ENCODE measurements around the gene TMPRSS4.

The TMPRSS4 gene

DNA sequence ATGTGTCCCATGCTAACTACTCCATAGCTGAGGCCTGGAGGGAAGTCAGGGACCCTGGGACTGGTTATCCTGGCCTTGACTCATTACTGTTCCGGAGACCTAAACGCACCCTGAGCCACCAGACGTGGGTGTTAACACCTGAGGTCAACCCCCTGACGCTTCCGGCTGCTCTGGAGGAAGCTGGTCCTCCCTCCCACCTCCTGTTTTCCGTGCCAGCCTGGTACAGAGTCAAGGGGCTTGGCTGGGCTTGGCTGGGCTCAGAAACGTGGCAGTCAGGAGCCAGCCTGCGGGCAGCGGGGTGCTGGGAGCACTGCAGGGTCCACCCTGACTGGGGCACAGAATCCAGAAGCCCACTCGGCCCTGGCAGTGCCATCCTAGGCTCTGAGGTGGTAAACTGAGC is 2.6 kb downstream of the TMPRSS4 start:
- DNase-seq (ENCODE audit: low spot score), result no peak

DNA sequence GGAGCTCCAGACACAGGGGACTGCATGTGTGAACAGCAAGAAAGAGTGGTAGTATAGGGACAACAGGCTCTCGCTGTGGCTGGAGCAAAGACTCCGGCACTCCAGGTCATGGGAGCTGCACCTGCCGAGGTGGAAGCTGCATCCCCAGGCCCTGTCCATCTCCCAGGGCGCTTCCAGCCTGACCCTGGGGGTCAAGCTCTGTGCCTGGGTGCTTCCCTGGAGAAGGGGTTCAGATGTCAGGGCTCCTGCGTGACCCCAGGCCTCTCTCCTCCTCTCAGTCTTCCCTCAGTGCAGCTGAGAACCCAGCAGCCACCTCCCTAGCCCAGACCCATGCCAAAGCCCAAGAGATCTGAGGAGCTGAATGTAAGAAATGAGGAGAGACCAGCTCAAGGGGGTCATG is 3.4 kb downstream of the TMPRSS4 start:
- DNase-seq (ENCODE audit: low spot score), result no peak

DNA sequence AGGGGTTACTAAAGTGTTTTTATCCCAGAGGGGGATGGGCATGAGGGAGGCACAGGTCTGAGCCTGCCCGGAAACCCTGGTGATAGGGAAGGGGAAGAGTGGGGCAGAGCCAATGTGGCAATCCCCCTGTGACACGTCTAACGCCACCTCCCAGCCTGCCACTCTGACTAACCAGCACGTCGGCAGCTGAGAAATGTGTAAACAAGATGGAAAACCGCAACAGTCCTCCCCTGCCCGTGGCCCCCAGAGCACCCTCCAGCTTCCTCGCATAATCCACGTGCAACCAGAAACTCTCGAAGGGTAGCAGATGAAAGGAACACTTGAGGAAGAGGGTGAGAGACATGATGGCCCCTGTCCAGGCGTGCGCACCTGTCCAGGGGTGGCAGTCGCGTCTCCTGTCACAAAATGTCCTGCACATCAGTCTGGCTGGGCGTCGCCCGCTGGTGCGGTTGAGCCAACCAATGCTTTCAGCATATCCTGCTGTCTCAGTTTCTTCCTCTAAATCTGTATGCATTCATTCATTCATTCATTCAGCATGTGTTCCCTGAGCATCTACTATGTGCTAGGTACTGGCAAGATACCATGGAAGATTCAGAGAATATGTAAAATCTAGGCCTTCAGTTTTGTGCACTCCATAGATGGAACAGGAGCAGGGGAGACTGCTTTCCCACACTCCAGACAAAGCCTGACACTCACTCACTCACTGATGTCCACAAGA is 4.5 kb downstream of the TMPRSS4 start:
- no peak for DNase-seq (ENCODE audit: low spot score)

DNA sequence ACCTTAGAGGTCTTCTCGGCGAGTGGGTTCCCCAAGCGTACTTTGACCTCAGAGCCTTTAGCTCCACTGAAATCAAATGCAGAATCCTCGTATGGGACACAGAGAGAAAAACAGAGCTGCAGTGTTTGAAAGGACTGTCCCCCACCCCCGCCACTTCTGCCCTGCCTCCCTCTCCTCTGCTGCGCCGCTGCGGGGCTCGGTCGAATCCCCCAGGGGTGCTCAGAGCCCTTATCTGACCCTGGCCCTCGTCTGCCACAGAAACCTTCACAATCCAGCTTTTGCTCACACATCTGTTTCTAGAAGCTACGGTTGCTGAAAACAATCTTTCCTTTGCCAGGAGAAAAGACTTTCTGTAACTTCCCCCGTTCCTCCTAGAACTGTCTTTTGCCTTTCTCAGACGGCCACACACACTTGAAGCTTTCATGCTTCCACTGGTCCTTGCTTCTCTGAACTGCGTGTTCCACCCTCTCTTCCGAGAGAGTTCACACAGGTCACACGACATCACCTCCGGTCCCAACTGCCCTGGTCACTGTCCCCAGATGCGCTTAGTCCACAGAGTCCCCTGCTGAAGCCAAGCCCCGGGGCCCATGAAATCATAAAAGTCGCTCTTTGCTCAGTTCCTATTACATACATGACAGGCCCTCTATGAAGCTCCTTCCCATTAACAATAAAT is 6.1 kb downstream of the TMPRSS4 start:
- no peak for DNase-seq (ENCODE audit: low spot score)

DNA sequence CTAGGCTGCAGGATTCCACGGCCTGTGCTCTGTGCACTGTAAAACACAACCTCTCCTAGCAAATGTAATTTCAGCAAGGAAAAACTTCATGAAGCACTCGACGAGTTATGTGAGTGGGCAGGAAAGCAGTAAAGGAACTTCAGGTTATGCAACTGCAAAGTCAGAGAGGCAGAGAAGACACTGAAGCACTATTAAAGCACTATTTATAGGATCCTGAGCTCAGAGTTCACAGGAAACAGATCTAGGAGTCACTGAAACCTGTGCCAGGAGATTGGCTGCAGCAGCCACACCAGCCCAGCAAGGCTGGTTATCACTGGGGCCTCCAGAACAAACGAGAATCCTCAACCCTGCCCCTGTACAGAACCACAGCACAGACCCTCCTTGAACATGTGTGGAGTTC is 7.4 kb downstream of the TMPRSS4 start:
- no peak for DNase-seq (ENCODE audit: low spot score)

DNA sequence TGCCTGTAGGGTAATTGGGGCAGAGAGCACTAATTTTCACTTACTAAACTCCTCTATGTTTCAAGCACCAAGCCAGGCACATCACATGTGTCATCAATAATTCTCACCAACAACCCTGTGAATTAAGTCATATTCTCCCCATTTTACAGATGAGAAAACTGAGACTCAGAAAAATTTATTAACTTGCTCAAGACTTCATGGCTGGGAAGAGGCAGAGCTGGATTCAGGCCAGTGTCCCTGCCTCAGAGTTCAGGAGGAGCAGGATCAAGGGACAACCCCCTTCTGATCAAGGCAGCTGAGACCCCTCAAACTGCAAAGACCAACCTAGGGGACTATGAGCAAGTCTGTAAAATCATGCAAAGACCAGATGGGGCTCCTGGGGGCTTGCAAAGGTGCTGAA is 7.8 kb downstream of the TMPRSS4 start:
- DNase-seq (ENCODE audit: low spot score), result no peak

DNA sequence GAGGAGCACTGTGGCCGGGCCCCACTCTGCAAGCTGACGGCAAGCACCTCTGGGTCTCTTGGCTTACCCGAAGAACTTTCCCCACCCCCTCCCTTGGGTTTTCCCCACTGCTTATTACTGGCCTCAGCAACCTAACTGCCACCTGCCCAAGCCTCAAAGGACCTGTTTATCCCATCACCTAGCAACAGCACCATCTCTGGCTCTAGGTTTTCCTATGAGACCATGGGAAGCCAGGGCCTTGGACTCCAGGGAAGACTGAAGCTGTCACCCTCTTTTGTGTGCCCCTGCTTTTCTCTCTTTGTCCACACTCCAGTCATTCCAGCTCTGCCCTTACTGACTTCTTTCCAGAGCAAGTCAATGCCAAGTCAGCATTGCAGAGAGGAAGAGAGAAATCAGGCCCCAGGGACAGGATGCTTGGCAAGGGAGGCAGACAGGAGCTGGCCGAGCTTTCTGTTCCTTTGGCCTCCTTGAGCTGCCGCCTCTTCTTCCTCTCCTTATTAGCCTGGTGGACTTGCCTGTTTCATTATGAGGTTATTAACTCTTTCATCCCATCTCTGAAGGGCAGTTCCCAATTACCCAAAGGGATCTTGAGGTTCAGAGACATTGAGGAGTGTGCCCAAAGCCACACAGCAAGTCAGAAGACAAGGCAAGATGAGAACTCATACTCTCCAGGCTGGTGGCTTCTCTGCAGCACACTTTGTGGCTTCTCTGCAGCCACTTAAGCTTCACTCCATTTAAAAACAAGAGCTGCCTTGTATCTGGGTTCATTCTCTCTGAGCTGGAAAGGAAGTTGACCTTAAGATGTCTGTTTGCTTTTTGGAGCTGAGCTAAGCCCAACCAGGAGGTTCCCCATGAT is 10.3 kb downstream of the TMPRSS4 start, which contains the start of gene SMIM35:
Gene SMIM35 (minus strand): TSS at position 51 of the 856 bp plus-strand sequence. CDS start 206 bp downstream, outside the sequence.
- DNase-seq (ENCODE audit: low spot score), result no peak

DNA sequence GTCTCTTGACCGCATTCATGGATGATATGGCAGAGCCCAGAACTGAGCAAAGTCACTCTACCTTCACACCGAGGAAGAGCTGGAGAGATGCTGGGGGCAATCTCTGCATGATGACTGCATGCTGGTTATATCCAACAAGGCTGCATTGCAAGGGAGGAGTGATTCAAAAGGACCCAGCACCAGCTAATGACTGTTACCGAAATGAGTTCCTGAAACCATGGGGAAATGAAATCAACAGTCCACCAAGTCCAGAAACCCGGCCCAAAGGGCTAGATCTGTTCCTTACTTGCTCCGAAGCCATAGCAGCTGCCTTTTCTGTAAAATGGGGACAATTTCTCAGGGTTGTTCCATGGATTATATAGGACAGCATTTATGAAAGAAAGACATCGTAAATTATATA is 11.1 kb downstream of the TMPRSS4 start:
- no peak for DNase-seq (ENCODE audit: low spot score)

DNA sequence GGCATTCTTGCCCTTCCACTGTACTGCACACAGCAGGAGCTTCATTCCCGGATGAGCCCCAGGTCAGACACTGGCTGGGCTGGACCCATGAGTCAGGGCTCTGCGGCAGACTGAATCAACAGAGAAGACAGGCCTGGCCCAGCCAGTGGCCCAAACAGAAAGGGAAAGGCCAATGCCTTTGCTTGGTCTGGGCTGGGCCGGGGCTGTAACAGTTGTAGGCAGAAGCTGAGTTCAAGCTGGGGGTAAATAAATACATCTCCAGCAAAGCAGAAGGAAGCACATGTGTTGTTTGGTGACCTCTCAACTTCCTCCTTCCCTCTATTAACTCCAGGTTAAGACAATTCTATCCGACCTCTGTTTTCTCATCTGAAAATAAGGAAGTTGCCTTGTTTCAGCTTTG is 11.7 kb downstream of the TMPRSS4 start:
- no peak for DNase-seq (ENCODE audit: low spot score)

DNA sequence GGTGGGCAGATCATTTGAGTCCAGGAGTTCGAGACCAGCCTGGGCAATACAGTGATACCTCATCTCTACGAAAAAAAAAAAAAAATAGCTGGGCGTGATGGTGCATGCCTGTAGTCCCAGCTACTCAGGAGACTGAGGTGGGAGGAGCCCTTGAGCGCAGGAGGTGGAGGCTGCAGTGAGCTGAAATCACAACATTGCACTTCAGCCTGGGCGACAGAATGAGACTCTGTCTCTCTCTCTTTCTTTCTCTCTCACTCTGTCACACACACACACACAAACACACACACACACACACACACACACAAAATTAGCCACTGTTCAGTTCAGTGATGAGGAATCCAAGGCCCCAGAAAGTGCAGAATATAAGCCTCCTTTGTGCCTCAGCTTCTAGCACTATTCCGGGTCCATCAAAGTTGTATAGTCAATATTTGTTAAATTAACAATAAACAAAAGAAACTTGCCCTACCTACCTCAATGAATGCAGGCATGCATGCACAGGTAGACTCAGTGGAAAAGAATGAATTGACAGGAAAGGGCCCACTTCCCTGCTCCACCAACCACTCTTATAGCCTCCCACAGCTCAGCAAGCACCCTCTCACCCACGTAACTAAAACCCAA is 13.8 kb downstream of the TMPRSS4 start:
- DNase-seq (ENCODE audit: low spot score), result no peak

DNA sequence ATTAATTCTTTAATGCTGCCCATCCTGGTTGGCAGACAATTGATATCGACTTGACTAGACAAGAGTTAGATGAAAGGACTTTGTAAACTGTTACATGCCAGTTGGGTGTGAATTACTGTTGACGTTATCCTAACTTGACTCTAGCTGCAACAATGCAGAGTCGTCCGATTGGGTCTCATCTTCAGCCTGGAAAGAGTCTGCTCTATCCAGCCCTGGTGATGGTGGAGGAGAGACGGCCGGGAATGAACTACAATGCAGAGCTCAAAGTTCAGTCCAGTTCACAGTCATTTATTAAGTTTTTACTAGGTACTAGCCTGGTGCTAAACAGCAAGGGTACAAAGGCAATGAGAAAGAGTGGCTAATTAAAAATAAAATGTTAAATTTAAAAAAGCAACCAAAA is 14.8 kb downstream of the TMPRSS4 start:
- DNase-seq (ENCODE audit: low spot score), result no peak

DNA sequence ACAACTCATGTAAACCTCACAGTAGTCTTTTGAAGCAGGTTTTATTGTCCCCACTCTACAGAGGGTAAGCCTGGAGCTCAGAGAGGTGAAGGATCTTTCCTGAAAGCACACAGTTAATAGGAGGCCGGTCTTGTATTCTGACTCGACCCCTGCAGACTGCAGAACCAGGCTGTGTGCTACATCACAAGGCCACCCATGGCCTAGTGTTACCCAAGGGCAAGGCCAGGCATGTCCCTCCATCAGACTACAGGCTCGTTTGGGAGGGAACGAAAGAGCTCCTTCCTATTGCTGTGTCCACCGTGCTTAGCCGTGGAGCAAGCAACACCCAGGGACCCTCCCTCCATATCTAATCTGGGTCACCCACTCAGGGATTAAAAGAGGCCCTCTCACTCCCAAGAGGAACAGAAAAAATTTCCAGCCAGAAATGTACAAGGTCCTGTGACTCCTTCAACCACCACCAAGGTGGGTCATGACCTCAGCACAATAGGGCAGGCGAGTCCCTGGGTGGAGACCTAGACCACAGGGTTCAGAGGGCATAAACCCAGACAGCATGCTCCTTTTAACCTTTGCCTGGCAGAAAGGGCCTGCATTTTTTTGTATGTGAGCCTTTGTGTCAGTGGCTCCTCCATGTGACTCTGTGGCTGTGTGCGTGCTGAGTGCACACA is 16.2 kb downstream of the TMPRSS4 start:
- DNase-seq (ENCODE audit: low spot score), result no peak

DNA sequence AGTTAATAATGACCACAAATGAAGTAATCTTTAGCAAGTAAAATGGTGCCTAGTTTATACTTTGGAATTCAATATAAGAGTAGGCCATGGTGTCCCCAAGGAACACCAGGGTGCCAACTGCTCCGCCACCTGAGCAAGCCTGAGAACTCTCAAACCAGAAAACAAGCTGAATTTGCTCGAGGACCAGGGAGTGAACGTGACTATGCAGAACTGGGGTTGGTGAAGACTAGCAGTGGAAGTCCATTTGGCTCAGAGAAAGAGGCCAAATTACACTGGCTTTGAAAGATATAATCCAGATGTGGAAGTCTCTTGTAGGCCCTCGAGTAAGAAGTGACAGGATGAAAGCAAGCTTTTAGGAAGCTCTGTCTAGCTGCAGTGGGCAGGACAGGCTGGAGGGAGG is 18.6 kb downstream of the TMPRSS4 start:
- no peak for DNase-seq (ENCODE audit: low spot score)

DNA sequence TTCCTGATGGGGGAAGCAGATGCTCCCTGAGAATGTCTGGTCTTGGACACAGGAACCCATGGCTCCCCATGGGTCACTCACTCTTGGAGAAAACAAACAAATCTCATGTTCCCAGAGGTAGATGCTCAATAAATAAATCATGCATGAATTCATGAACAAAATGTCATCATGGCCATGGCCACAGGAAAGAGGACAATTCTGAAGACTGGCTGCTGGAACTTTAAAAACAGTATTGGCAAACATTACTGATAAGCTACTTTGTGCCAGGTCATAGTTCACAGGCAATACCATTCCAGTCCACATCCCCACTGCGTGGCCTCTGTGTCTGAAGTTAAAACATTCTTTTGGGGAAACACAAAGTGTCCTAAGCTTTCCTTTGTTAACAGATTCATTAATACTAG is 19.1 kb downstream of the TMPRSS4 start:
- no peak for DNase-seq (ENCODE audit: low spot score)

DNA sequence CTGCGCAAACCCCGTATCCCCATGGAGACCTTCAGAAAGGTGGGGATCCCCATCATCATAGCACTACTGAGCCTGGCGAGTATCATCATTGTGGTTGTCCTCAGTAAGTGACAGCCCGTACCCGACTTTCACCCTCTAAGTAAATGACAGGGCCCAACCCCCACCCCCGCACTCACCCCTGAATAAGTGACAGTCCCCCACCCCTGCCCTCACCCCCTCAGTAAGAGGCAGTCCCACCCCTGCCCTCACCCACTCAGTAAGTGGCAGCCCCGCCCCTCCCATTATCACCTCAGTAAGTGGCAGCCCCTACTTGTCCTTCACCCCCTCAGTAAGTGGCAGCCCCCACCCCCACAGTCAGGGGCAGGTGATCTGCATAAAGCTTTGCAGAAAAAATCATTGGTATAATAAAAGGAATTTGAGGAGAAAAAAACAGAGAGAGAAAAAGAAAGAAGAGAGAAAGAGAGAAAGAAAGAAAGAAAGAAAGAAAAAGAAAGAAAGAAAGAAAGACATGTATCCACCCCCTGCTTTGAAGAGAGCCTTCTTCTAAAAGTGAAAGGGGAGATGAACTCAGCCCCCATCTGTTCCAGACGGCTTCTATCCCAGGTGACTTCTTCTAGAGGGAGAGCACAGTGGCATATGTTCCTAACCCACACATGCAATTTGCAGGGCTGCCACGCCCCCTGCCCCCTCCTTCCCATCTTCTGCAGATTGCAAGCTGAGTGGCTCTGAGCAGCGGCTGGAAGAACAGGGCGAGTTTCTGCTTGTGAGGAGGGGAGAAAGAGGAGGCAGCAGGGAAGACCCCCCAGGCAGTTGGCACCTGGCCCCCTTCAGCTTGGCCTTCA is 22.3 kb downstream of the TMPRSS4 start:
- DNase-seq (ENCODE audit: low spot score), result no peak

DNA sequence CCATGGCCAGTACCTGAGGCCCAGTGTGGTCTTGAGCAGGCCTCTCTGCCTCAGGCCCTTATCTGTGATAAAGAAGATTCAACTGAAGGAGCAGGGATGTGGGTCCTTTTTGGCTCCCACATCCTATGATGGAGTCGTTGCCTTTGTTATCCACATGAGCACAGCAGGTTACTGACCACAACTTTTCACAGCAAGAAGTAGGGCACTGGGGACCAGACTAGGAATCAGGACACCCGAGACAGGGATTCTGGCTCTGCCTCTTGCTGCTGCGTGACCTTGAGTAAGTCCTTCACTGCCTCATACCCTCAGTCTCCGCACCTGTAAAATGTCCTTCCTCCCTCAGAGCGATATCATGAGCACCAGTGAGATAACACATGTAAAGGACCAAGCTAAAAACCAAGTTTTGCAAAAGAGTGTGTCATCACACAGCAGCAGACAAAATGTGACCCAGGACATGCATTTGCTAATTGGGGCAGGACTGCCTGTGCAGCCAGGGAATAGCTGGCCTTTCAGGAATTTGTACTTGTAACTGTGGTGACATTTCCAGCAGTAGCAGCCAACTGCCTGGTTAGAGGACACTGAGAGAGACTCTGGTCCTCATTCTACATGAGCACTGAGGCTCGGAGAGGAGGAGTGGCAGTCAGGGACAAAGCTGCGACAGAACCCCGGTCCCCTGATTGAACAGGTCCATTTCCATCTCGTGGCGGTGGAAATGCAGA is 23.1 kb downstream of the TMPRSS4 start:
- no peak for DNase-seq (ENCODE audit: low spot score)

DNA sequence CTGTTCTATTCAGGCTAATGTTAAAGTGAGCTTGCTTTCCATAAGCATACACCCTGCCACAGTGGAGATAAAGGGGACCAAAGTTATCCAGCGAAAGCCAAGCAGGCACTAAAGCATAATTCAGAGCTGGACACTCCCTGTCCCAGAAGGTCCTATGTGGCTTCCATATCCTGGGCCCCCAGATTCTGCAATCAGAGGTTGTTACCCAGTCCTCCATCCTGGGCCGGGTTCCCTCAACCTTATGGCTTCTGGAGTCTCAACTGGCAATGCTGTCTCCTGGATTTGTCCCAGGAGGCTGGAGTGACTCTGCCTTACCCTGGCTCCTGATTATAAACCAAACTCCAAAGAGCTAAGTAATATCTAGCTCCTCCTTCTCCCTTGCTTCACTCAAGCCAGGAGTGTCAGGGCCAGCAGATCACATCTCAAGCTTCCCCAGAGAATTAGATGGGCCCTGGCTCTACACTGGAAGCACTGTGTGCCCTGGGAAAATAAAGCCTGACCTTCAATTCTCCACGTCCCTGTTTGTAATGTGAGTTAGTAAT is 23.9 kb downstream of the TMPRSS4 start:
- DNase-seq (ENCODE audit: low spot score), result no peak

DNA sequence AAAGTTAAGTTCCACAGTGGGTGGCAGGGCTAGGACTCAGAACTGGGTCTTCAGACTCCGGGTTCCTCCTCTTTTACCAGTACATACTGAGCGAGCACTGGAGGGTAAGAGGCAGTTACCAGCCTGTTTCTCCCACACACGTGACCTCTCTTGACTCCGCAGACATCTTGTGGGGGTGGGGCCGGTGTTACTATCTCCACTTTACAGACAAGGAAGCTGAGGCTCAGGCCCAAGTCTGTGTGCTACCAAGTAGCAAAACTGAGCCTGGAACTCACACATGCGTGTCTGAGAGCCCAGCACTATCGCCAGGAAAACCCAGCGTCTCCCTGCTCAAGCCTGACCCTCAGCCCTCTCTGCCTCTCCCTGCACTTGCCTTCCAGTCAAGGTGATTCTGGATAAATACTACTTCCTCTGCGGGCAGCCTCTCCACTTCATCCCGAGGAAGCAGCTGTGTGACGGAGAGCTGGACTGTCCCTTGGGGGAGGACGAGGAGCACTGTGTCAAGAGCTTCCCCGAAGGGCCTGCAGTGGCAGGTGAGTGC is 25.9 kb downstream of the TMPRSS4 start:
- DNase-seq (ENCODE audit: low spot score), result no peak

DNA sequence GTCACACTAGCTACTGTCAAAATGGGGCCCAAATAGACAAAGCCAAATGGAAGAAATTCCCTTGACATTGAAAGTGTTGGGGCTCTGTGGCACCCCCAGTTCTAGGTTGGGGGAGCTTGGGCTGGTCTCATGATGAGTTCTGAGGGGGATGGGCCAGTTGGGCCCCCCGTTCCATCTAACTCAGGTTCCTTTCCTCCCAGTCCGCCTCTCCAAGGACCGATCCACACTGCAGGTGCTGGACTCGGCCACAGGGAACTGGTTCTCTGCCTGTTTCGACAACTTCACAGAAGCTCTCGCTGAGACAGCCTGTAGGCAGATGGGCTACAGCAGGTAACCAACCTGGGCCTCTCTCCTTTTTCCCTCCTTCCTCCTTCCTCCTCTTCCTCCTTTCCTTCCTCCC is 27.6 kb downstream of the TMPRSS4 start:
- DNase-seq (ENCODE audit: low spot score), result no peak
